ENCODE measurements around the gene MAG.
A peak's percentile ranks its signal among the peaks of the same experiment; 100 is the strongest.

MAG gene

GRCh38 chr19:35265126-35265899, 26.6 kb upstream of the MAG start (continued):
- TF ChIP-seq ZNF146 (tag by site-specific recombination; IDR thresholded peaks at IDR 0.05) (peak; percentile 34; the same call in 1 of the 2 replicates), ZNF548 (tag by site-specific recombination; IDR thresholded peaks at IDR 0.05) (no peak), ZNF549 (tag by site-specific recombination; IDR thresholded peaks at IDR 0.05) (no peak), SETDB1 (IDR thresholded peaks at IDR 0.05; ENCODE audit: insufficient read length, low read length) (no peak), ZNF513 (tag by site-specific recombination; IDR thresholded peaks at IDR 0.05) (0 out of 2 replicates have a peak, but pooled peaks have one; percentile 9), ZNF580 (tag by site-specific recombination; IDR thresholded peaks at IDR 0.05) (0 out of 2 replicates have a peak, but pooled peaks have one; percentile 25), ZNF335 (tag by site-specific recombination; conservative IDR thresholded peaks at IDR 0.05) (no peak), PRDM6 (tag by site-specific recombination; IDR thresholded peaks at IDR 0.05) (no peak), ZNF621 (tag by site-specific recombination; IDR thresholded peaks at IDR 0.05) (no peak), ZNF239 (tag by site-specific recombination; IDR thresholded peaks at IDR 0.05) (no peak), ZNF664 (tag by site-specific recombination; IDR thresholded peaks at IDR 0.05) (no peak), ZNF571 (tag by site-specific recombination; IDR thresholded peaks at IDR 0.05) (no peak), ZNF174 (tag by site-specific recombination; IDR thresholded peaks at IDR 0.05) (no peak), ZNF654 (tag by site-specific recombination; IDR thresholded peaks at IDR 0.05; ENCODE audit: low read depth) (no peak), MZF1 (tag by site-specific recombination; IDR thresholded peaks at IDR 0.05; ENCODE audit: borderline replicate concordance) (no peak), KLF8 (tag by site-specific recombination; IDR thresholded peaks at IDR 0.05) (peak; percentile 30), KLF1 (tag by site-specific recombination; IDR thresholded peaks at IDR 0.05) (peak; percentile 39; the same call in 1 of the 2 replicates)

DNA sequence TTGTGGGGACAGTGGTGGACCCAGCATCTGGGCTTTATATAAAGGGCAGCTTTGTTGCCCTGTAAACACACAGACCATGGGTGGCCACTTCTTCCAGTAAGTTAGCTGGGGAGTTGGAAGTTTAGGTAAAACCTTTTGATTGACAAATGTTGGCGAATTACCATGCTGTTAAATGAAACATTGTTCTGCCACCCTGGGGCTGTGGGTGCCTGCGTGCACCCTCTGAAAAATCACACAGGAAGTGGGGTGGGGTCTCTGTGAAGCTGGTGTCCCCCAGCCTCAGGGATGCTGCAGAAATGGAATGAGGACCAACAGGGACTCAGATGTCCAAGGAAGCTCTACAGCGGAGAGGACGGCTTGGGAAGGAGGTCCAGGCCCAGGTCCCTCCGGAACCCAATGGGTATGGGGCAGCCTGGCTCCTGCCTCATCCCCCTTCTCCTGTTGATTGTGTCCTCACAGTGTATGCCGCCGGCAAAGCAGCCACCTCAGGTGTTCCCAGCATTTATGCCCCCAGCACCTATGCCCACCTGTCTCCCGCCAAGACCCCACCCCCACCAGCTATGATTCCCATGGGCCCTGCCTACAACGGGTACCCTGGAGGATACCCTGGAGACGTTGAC, 26.0 kb upstream of the MAG start:
- POLR2A ChIA-PET = interaction anchor here (0.5 to 5.2 kb wide), 11 partner anchors 9 to 496 kb away, joined by 3 to 35 read pairs (median 5); partner anchors contain the start of genes HAMP and PSENEN
- H3K27ac ChIP-seq (ENCODE audit: extremely low read depth, low read depth, low read length) = peak overlapping the region; percentile 100
- H3K4me1 ChIP-seq (ENCODE audit: control insufficient read depth, insufficient read depth, low read length) = peaks cover 24% of the 10 kb centered on the region
- no peak overlapping the region for H3K4me3 ChIP-seq (ENCODE audit: low read depth, low read length)
- CTCF ChIA-PET = interaction anchor here (0.5 to 1.3 kb wide), 6 partner anchors 9 to 202 kb away, joined by 3 to 7 read pairs (median 3); partner anchors contain the start of gene LGI4
- peaks cover 42 to 54% of the 10 kb centered on the region in 2 experiments for H3K36me3 ChIP-seq (ENCODE audit: control insufficient read depth in 2 of 2, insufficient read depth in 1 of 2, low read length in 2 of 2)
- no peaks in the 10 kb centered on the region for H3K9me3 ChIP-seq (ENCODE audit: control insufficient read depth, insufficient read depth, low read depth, low read length)
- TF ChIP-seq ZNF184 (tag by site-specific recombination; IDR thresholded peaks at IDR 0.05) (no peak), ZNF600 (tag by site-specific recombination; IDR thresholded peaks at IDR 0.05) (peak; percentile 65; the same call in 1 of the 2 replicates), SCRT1 (tag by site-specific recombination; IDR thresholded peaks at IDR 0.05; ENCODE audit: borderline replicate concordance) (0 out of 2 replicates have a peak, but pooled peaks have one; percentile 13), ZNF624 (tag by site-specific recombination; IDR thresholded peaks at IDR 0.05) (no peak), ZNF394 (tag by site-specific recombination; IDR thresholded peaks at IDR 0.05; ENCODE audit: borderline replicate concordance) (peak; percentile 17; the same call in 1 of the 2 replicates), TSHZ1 (tag by site-specific recombination; IDR thresholded peaks at IDR 0.05; ENCODE audit: borderline replicate concordance) (no peak)
- TF ChIP-seq, protein P1, sequence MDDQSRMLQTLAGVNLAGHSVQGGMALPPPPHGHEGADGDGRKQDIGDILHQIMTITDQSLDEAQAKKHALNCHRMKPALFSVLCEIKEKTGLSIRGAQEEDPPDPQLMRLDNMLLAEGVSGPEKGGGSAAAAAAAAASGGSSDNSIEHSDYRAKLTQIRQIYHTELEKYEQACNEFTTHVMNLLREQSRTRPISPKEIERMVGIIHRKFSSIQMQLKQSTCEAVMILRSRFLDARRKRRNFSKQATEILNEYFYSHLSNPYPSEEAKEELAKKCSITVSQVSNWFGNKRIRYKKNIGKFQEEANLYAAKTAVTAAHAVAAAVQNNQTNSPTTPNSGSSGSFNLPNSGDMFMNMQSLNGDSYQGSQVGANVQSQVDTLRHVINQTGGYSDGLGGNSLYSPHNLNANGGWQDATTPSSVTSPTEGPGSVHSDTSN (CRISPR knock-in tag; IDR thresholded peaks at IDR 0.05) = peak; percentile 48
- TF ChIP-seq, protein P2, sequence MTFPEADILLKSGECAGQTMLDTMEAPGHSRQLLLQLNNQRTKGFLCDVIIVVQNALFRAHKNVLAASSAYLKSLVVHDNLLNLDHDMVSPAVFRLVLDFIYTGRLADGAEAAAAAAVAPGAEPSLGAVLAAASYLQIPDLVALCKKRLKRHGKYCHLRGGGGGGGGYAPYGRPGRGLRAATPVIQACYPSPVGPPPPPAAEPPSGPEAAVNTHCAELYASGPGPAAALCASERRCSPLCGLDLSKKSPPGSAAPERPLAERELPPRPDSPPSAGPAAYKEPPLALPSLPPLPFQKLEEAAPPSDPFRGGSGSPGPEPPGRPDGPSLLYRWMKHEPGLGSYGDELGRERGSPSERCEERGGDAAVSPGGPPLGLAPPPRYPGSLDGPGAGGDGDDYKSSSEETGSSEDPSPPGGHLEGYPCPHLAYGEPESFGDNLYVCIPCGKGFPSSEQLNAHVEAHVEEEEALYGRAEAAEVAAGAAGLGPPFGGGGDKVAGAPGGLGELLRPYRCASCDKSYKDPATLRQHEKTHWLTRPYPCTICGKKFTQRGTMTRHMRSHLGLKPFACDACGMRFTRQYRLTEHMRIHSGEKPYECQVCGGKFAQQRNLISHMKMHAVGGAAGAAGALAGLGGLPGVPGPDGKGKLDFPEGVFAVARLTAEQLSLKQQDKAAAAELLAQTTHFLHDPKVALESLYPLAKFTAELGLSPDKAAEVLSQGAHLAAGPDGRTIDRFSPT (tag by site-specific recombination; IDR thresholded peaks at IDR 0.05) = peak; percentile 63
